Kidney (tissue), 14 donors: ENCODE results near the gene LYZL4. TPM values are rescaled to one million over a fixed set of nuclear protein-coding genes. Genes with fewer than 3 reads are reported as not detected.
A peak's percentile ranks its signal among the peaks of the same experiment; 100 is the strongest.

Experiments used
- DNase-seq, 5 donors: peaks; one replicate each; pipeline ENCODE4 v3.0.0-alpha.2; 2013 to 2020
- FAIRE-seq: peaks from 2 replicates; lab custom pipeline; 2012; peaks lifted over from hg19 to GRCh38; lab: Jason Lieb, UNC
- H3K27ac ChIP-seq, 2 donors: one replicate each; pipeline ENCODE4 v1.7.0; 2013; ENCODE audit warnings: low read depth in 2 of 2, low read length in 2 of 2, inconsistent platforms in 1 of 2
- H3K27me3 ChIP-seq: one replicate; pipeline ENCODE4 v1.7.1; 2013; ENCODE audit warnings: low read length, inconsistent platforms; ENCODE audit not compliant: control insufficient read depth, insufficient read depth
- H3K36me3 ChIP-seq, 3 donors: one replicate each; pipeline versions ENCODE4 v1.7.0 to v1.7.1; 2013; ENCODE audit warnings: low read length in 3 of 3, control low read depth in 1 of 3, inconsistent platforms in 1 of 3; ENCODE audit not compliant: insufficient read depth in 3 of 3, control insufficient read depth in 2 of 3
- H3K4me1 ChIP-seq, 3 donors: one replicate each; pipeline versions ENCODE4 v1.7.0 to v1.7.1; 2013; ENCODE audit warnings: low read length in 3 of 3, inconsistent platforms in 1 of 3, low read depth in 1 of 3; ENCODE audit not compliant: control insufficient read depth in 2 of 3, insufficient read depth in 2 of 3
- H3K4me3 ChIP-seq, 3 donors: one replicate each; pipeline versions ENCODE4 v1.7.0 to v1.8.1; 2013; ENCODE audit warnings: low read length in 3 of 3, control low read depth in 1 of 3, inconsistent platforms in 1 of 3
- H3K9ac ChIP-seq, 3 donors: one replicate each; pipeline versions ENCODE4 v1.7.0 to v1.7.1; 2013; ENCODE audit warnings: low read length in 3 of 3, control low read depth in 1 of 3, inconsistent platforms in 1 of 3
- H3K9me3 ChIP-seq, 3 donors: one replicate each; pipeline versions ENCODE4 v1.7.0 to v1.7.1; 2013; ENCODE audit warnings: low read length in 3 of 3, control low read depth in 1 of 3, inconsistent platforms in 1 of 3; ENCODE audit not compliant: control insufficient read depth in 2 of 3, insufficient read depth in 1 of 3
- intact Hi-C: fragments of 100-400 bp; cut with DNase I; formaldehyde crosslinking; loops from one replicate; pipeline ENCODE4 v1.11.1; 2022
- polyA plus RNA-seq: library from polyadenylated mRNA; stranded (reverse); fragments of 350-450 nt; fragmentation: Illumina TruSeq; extraction: RNeasy Lipid Tissue Mini Kit (QIAGEN cat#74804); gene quantifications from one replicate; pipeline ENCODE4 v1.2.3, GENCODE V29; 2014; ENCODE audit warnings: low read depth, low replicate concordance; ENCODE audit not compliant: insufficient read depth
- total RNA-seq: library from RNA; stranded (reverse); fragmentation: NEBNext Ultra II Directional; extraction: Animal tissue kit (Norgen Biotek cat#: 25700); gene quantifications from one replicate; pipeline ENCODE4 v1.2.1, GENCODE V29; 2021
- TF ChIP-seq, protein P1 (sequence below): IDR thresholded peaks from 3 replicates; pipeline ENCODE4 v1.5.1; 2012; ENCODE audit warnings: mild to moderate bottlenecking, moderate library complexity, borderline replicate concordance; ENCODE audit not compliant: insufficient read depth; ENCODE audit errors: extremely low read depth
- donor health status: control.
- donor health status: control.
- donor health status: control.
- donor health status: control.
- donor health status: control.
- donor health status: DM: yes; HTN: yes; CAD: no.
- donor health status: Normal renal cell carcinoma (clear cell type).

LYZL4 gene
- total and polyA plus RNA-seq, 2 donors from 2014 or later: not detected

DNA sequence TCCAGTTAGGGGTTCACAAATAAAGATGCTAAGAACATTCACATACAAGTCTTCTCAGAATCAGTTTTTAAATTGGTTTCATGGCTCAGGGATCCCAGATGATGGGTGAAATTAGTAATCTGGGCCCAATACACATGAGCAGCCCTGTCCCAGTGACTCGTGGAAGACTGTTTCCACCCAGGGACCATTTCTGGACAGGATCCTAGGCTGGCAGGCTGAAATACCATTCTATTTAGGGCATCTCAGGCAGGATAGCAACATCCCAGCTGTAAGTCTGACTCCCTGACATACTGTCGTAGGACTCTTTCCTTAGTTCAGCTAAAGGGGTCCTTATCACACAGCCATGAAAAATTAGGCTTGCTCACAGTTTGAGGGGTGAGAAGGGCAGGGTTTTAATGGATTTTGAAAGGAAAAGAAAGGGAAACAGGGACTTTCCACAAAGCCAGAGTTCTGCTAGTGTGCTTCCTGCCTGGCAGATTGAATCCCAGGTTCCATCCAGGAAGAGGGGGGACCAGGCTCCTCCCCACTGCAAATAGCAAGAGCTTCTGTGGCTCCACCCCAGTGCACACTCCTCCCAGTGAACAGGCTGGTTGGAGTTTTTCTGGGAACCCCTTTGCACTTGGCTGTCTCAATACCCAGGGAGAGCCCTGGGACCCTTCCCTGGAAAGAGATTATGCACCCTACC, 41.3 kb upstream of the LYZL4 start:
- H3K27me3 ChIP-seq: no peaks in the 10 kb centered on the region
- DNase-seq: peak in 1 of 5 donors; percentile 18
- H3K9me3 ChIP-seq: peaks cover 0 to 6% (median 0%) of the 10 kb centered on the region in 3 donors
- H3K36me3 ChIP-seq: no peaks in the 10 kb centered on the region
- H3K4me3 ChIP-seq: no peak overlapping the region
- H3K27ac ChIP-seq: no peak overlapping the region
- intact Hi-C loops: no loop called here
- H3K9ac ChIP-seq: no peak overlapping the region
- no peaks in the 10 kb centered on the region for H3K4me1 ChIP-seq
- FAIRE-seq: no peak
- TF ChIP-seq, protein P1, sequence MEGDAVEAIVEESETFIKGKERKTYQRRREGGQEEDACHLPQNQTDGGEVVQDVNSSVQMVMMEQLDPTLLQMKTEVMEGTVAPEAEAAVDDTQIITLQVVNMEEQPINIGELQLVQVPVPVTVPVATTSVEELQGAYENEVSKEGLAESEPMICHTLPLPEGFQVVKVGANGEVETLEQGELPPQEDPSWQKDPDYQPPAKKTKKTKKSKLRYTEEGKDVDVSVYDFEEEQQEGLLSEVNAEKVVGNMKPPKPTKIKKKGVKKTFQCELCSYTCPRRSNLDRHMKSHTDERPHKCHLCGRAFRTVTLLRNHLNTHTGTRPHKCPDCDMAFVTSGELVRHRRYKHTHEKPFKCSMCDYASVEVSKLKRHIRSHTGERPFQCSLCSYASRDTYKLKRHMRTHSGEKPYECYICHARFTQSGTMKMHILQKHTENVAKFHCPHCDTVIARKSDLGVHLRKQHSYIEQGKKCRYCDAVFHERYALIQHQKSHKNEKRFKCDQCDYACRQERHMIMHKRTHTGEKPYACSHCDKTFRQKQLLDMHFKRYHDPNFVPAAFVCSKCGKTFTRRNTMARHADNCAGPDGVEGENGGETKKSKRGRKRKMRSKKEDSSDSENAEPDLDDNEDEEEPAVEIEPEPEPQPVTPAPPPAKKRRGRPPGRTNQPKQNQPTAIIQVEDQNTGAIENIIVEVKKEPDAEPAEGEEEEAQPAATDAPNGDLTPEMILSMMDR: no peak

DNA sequence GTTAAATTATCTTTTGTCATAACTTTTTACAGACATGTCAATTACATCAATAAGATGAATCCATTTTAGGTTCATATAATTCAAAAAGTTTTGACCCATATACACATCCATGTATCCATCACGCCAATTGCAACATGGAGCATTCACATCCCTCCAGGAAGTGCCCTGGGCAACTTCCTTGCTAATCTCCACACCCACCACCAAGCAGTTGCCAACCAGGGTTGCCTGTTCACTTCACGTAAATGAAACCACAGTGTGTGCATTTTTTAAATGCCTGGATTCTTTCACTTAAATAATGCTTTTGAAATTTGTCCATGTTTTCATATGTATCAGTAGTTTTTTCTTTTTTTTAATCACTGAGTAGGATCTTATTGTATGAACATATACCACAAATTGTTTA, 40.7 kb upstream of the LYZL4 start:
- Histone ChIP-seq H3K27ac (no peak overlapping the region), H3K4me1 (no peaks in the 10 kb centered on the region), H3K36me3 (no peaks in the 10 kb centered on the region), H3K27me3 (no peaks in the 10 kb centered on the region), H3K9ac (no peak overlapping the region), H3K4me3 (no peak overlapping the region), H3K9me3 (peaks cover 0 to 6% (median 0%) of the 10 kb centered on the region in 3 donors)
- FAIRE-seq (no peak), DNase-seq (no peak)
- intact Hi-C loops: no loop called here
- TF ChIP-seq, protein P1: no peak

DNA sequence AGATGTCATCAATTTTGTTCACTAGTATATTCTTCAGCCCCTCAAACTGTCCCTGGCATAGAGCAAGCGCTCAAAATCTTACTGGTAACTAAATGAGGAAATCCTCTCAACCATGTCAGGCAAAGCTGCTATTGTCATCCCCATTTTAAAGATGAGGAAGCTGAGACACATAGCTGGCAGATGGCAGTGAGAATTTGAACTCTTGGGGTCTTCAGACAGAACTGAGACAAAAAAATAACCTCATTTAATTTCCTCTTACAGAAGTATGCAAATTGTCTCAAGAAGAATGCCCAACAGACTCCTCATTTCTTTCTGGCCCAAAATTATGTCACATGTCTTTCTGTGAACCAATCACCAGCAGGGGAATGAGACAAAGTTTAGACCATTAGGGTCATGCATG, 40.2 kb upstream of the LYZL4 start:
- Histone ChIP-seq H3K4me3 (no peak overlapping the region), H3K4me1 (no peaks in the 10 kb centered on the region), H3K27ac (no peak overlapping the region), H3K9ac (no peak overlapping the region), H3K27me3 (no peaks in the 10 kb centered on the region), H3K9me3 (peaks cover 0 to 6% (median 0%) of the 10 kb centered on the region in 3 donors), H3K36me3 (no peaks in the 10 kb centered on the region)
- intact Hi-C loops: no loop called here
- TF ChIP-seq, protein P1: no peak
- DNase-seq (no peak), FAIRE-seq (no peak)
